Transverse colon (tissue), 4 donors: ENCODE measurements around the gene ATXN2. TPM values are rescaled to one million over a fixed set of nuclear protein-coding genes. Genes with fewer than 3 reads are reported as not detected.
"Not testable (repeated sequence)": the region's sequence is repeated elsewhere in the genome, so short reads cannot be mapped to it uniquely, and the experiment has no call there.

ENCODE experiments used
- DNase-seq: peaks from one replicate; pipeline ENCODE4 v3.0.0-alpha.2; 2019
- H3K27ac ChIP-seq, 4 donors: fragments of 200-600 bp; sonication (generic); 2 replicates each; pipeline ENCODE4 v1.5.1; 2016 to 2018; ENCODE audit warnings: inconsistent platforms in 4 of 4
- H3K27me3 ChIP-seq: fragments of 200-600 bp; sonication (generic); 2 replicates; pipeline ENCODE4 v1.5.1; 2017; ENCODE audit warnings: inconsistent platforms
- H3K36me3 ChIP-seq, 4 donors: fragments of 200-600 bp; sonication (generic); 2 replicates each; pipeline ENCODE4 v1.5.1; 2017 to 2019; ENCODE audit warnings: inconsistent platforms in 4 of 4
- H3K4me1 ChIP-seq, 4 donors: fragments of 200-600 bp; sonication (generic); 2 replicates each; pipeline ENCODE4 v1.5.1; 2017 to 2020; ENCODE audit warnings: inconsistent platforms in 4 of 4
- H3K4me3 ChIP-seq, 4 donors: fragments of 200-600 bp; sonication (generic); 1 replicate in 1 of 4; 2 replicates in 3 of 4; pipeline versions ENCODE4 v1.5.1 to v1.6.1; 2017 to 2019; ENCODE audit warnings: inconsistent platforms in 4 of 4
- H3K9me3 ChIP-seq, 2 donors: fragments of 200-600 bp; sonication (generic); 2 replicates each; pipeline ENCODE4 v1.5.1; 2017 to 2019; ENCODE audit warnings: inconsistent platforms in 2 of 2
- EP300 ChIP-seq: sonication (generic); formaldehyde crosslinking; IDR thresholded peaks from one replicate; pipeline ENCODE4 v1.6.1; 2017; ENCODE audit warnings: antibody characterized with exemption, low read depth
- POLR2A ChIP-seq: fragments of 450-650 bp; IDR thresholded peaks from one replicate; pipeline ENCODE4 v1.6.1; 2016; ENCODE audit warnings: antibody characterized with exemption, mild to moderate bottlenecking, moderate library complexity
- POLR2AphosphoS5 ChIP-seq, 3 donors: sonication (generic); formaldehyde crosslinking; IDR thresholded peaks; one replicate each; pipeline ENCODE4 v1.6.1; 2016; ENCODE audit warnings: antibody characterized with exemption in 3 of 3
- WGBS, 2 donors: methylation state at CpG; one replicate each; pipeline ENCODE4 v1.1.5; 2018; ENCODE audit warnings: low coverage in 1 of 2; 5-methylcytosine and 5-hydroxymethylcytosine counted together
- in situ Hi-C, 4 donors: fragments of 200-750 bp; cut with MboI; loops; one replicate each; pipeline versions ENCODE4 v1.15.0 to v1.15.1; 2017; ENCODE audit warnings: low sequenced_read_pairs in 3 of 4, low pct_ligation_motif_present in 1 of 4, low pct_unique_long_range_greater_than_20kb in 1 of 4
- intact Hi-C: fragments of 100-400 bp; cut with DNase I; formaldehyde crosslinking; loops from one replicate; pipeline ENCODE4 v1.15.1; 2023; ENCODE audit warnings: low total_unique reads
- total RNA-seq, 4 donors: library from RNA; depleted of rRNA; stranded (reverse); fragments of >200 nt; gene quantifications; one replicate each; pipeline ENCODE4 v1.1.0, GENCODE V29; 2016
- TF ChIP-seq, protein P1 (sequence below), 5 experiments: fragments of 200-600 bp in 3 of 5; fragments of 450-650 bp in 2 of 5; sonication (generic) in 3 of 5; IDR thresholded peaks; 1 replicate in 2 of 5; 2 replicates in 3 of 5; pipeline ENCODE4 v1.5.1; 2016 to 2017; ENCODE audit warnings: antibody characterized with exemption in 5 of 5, inconsistent platforms in 3 of 5, mild to moderate bottlenecking in 2 of 5, moderate library complexity in 1 of 5

ATXN2 gene
- total RNA-seq, 4 donors from 2014 or later = 50.2 to 95.5 (median 83.2) TPM

GRCh38 chr12:111523587-111524167 lies 75.4 kb downstream of the ATXN2 start:
- intact Hi-C loops (loop anchor here (10.0 kb wide), 1 partner anchor 129 kb away; no protein-coding TSS in a partner anchor), in situ Hi-C loops (no loop called here)
- Histone ChIP-seq H3K4me3 (no peak overlapping the region), H3K9me3 (no peaks in the 10 kb centered on the region), H3K4me1 (no peaks in the 10 kb centered on the region), H3K36me3 (peaks cover 0 to 68% (median 23%) of the 10 kb centered on the region in 4 donors), H3K27ac (no peak overlapping the region), H3K27me3 (no peaks in the 10 kb centered on the region)
- WGBS, 2 donors = 97 to 100% methylated on average over 2 to 5 of the region's 5 CpGs
- TF ChIP-seq POLR2AphosphoS5 (IDR thresholded peaks at IDR 0.05) (no peak), POLR2A (no peak), EP300 (no peak)
- TF ChIP-seq, protein P1, sequence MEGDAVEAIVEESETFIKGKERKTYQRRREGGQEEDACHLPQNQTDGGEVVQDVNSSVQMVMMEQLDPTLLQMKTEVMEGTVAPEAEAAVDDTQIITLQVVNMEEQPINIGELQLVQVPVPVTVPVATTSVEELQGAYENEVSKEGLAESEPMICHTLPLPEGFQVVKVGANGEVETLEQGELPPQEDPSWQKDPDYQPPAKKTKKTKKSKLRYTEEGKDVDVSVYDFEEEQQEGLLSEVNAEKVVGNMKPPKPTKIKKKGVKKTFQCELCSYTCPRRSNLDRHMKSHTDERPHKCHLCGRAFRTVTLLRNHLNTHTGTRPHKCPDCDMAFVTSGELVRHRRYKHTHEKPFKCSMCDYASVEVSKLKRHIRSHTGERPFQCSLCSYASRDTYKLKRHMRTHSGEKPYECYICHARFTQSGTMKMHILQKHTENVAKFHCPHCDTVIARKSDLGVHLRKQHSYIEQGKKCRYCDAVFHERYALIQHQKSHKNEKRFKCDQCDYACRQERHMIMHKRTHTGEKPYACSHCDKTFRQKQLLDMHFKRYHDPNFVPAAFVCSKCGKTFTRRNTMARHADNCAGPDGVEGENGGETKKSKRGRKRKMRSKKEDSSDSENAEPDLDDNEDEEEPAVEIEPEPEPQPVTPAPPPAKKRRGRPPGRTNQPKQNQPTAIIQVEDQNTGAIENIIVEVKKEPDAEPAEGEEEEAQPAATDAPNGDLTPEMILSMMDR (IDR thresholded peaks at IDR 0.05) = no peak
- no peak for DNase-seq

DNA sequence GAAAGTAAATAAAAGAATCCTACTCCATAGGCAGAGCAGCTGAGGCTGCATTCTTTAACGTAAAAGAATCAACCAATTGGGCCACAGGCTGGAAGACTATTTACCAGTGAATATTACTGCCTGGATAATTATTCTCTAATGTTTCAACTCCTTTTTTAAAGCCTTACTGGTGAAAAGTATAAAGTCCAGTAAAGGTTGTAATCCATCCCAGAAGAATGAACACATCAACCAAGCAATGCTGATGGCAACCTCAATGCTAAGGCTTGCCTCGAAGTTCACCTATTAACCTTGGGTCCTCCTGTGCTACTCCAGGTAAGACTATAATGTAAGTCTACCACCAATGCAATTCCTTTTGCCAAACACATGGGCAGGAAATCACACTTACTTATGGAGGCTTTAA lies 77.3 kb downstream of the ATXN2 start:
- H3K36me3 ChIP-seq = peaks cover 0 to 67% (median 28%) of the 10 kb centered on the region in 4 donors
- in situ Hi-C loops (no loop called here), intact Hi-C loops (loop anchor here (10.0 kb wide), 1 partner anchor 127 kb away; no protein-coding TSS in a partner anchor)
- no peaks in the 10 kb centered on the region for H3K9me3 ChIP-seq
- TF ChIP-seq POLR2A (no peak), POLR2AphosphoS5 (IDR thresholded peaks at IDR 0.05) (no peak), EP300 (no peak)
- TF ChIP-seq, protein P1 (IDR thresholded peaks at IDR 0.05) = no peak
- no peak overlapping the region for H3K4me3 ChIP-seq
- 95 to 100% methylated on average over 2 of the region's 2 CpGs for WGBS, 2 donors
- no peak for DNase-seq
- no peak overlapping the region for H3K27ac ChIP-seq
- H3K4me1 ChIP-seq = no peaks in the 10 kb centered on the region
- no peaks in the 10 kb centered on the region for H3K27me3 ChIP-seq

DNA sequence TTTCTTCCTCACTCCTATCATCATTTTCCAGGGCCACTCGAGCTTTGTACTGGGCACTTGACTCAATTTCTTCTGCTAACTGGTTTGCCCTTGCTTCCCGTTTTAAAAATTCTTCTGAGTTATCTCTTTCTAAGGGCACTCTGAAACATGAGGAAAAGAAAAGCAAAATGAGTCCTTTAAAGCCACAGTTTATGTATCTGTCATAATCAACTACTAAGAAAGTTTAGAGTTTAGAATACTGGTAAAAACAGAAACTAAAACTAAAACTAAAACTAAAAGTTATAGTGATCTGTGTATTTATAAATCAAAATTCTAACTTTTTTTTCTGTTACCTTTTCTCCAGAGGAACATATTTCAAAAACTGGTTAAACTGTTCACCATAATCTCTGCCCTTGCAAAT lies 79.2 kb downstream of the ATXN2 start:
- Histone ChIP-seq H3K9me3 (no peaks in the 10 kb centered on the region), H3K36me3 (peaks cover 0 to 64% (median 28%) of the 10 kb centered on the region in 4 donors), H3K27ac (no peak overlapping the region), H3K4me1 (no peaks in the 10 kb centered on the region), H3K27me3 (no peaks in the 10 kb centered on the region), H3K4me3 (no peak overlapping the region)
- intact Hi-C loops (loop anchor here (10.0 kb wide), 1 partner anchor 125 kb away; no protein-coding TSS in a partner anchor), in situ Hi-C loops (no loop called here)
- DNase-seq = no peak
- 69 to 86% methylated on average over 1 to 2 of the region's 2 CpGs for WGBS, 2 donors
- no peak for TF ChIP-seq POLR2AphosphoS5 (IDR thresholded peaks at IDR 0.05)
- TF ChIP-seq POLR2A = no peak
- TF ChIP-seq, protein P1 (IDR thresholded peaks at IDR 0.05) = no peak
- TF ChIP-seq EP300 = no peak

GRCh38 chr12:111519083-111519482 lies 80.0 kb downstream of the ATXN2 start:
- Histone ChIP-seq H3K4me3 (no peak overlapping the region), H3K27ac (no peak overlapping the region), H3K9me3 (no peaks in the 10 kb centered on the region), H3K27me3 (no peaks in the 10 kb centered on the region), H3K4me1 (no peaks in the 10 kb centered on the region), H3K36me3 (peaks cover 0 to 57% (median 26%) of the 10 kb centered on the region in 4 donors)
- in situ Hi-C loops = no loop called here
- intact Hi-C loops = no loop called here
- DNase-seq = no peak
- no peak for TF ChIP-seq EP300
- TF ChIP-seq, protein P1 (IDR thresholded peaks at IDR 0.05) = no peak
- TF ChIP-seq POLR2A = no peak
- no peak for TF ChIP-seq POLR2AphosphoS5 (IDR thresholded peaks at IDR 0.05)

- H3K27me3 ChIP-seq, H3K27ac ChIP-seq, DNase-seq, in situ Hi-C loops, H3K9me3 ChIP-seq, H3K4me3 ChIP-seq, H3K4me1 ChIP-seq, intact Hi-C loops: not testable (repeated sequence)
- H3K36me3 ChIP-seq = peaks cover 0 to 70% (median 28%) of the 10 kb centered on the region in 4 donors
- WGBS, 2 donors = 90% methylated on average over 5 of the region's 6 CpGs; no CpG with 5 or more reads in 1 of the 2 donors
These were observed 91.4 kb downstream of the ATXN2 start for GRCh38 chr12:111507719-111508118.

- H3K27ac ChIP-seq, intact Hi-C loops, H3K9me3 ChIP-seq, in situ Hi-C loops, H3K4me1 ChIP-seq, DNase-seq, H3K27me3 ChIP-seq, H3K4me3 ChIP-seq: not testable (repeated sequence)
- H3K36me3 ChIP-seq = peaks cover 0 to 66% (median 25%) of the 10 kb centered on the region in 4 donors
- WGBS, 2 donors = 88 to 97% methylated on average over 9 to 14 of the region's 31 CpGs
These were observed 91.9 kb downstream of the ATXN2 start for GRCh38 chr12:111507258-111507657.
